ENCODE results near the gene PPP4R1.

- no peak for TF ChIP-seq ZNF274 (IDR thresholded peaks at IDR 0.05; ENCODE audit: low read depth, low read length)
- no peak for TF ChIP-seq SUZ12 (IDR thresholded peaks at IDR 0.05; ENCODE audit: extremely low read depth, insufficient read depth, insufficient read length)
- no peak for TF ChIP-seq YY1 (IDR thresholded peaks at IDR 0.05; ENCODE audit: insufficient read depth, insufficient read length)
These were observed 79.5 kb downstream of the PPP4R1 start for GRCh38 chr18:9534844-9535243.
